Right lobe of liver (tissue), 6 donors: ENCODE measurements around the gene ZNF586. TPM values are rescaled to one million over a fixed set of nuclear protein-coding genes. Genes with fewer than 3 reads are reported as not detected.
A peak's percentile ranks its signal among the peaks of the same experiment; 100 is the strongest.
"Not testable (repeated sequence)": the region's sequence is repeated elsewhere in the genome, so short reads cannot be mapped to it uniquely, and the experiment has no call there.

Experiments
- ATAC-seq, 4 donors: fragments of 200-7000 bp; cut with Tn5 transposase; one replicate each; pipeline ENCODE4 v1.9.1; 2020; ENCODE audit warnings: mild to moderate bottlenecking in 4 of 4, moderate library complexity in 4 of 4
- DNase-seq, 3 donors: peaks; one replicate each; pipeline ENCODE4 v3.0.0-alpha.2; 2020
- H3K27ac ChIP-seq, 3 donors: fragments of 200-600 bp; one replicate each; pipeline ENCODE4 v1.8.0; 2022
- H3K27me3 ChIP-seq, 2 donors: fragments of 200-600 bp; one replicate each; pipeline ENCODE4 v1.8.0; 2022
- H3K36me3 ChIP-seq, 4 donors: fragments of 200-600 bp; sonication (generic) in 1 of 4; one replicate each; pipeline versions ENCODE4 v1.5.1 to v1.8.0; 2017 to 2022; ENCODE audit warnings: control low read depth in 1 of 4
- H3K4me1 ChIP-seq, 4 donors: fragments of 200-600 bp; sonication (generic) in 1 of 4; one replicate each; pipeline versions ENCODE4 v1.5.1 to v1.8.0; 2017 to 2022; ENCODE audit warnings: control low read depth in 1 of 4
- H3K4me3 ChIP-seq, 3 donors: fragments of 200-600 bp; one replicate each; pipeline ENCODE4 v1.8.0; 2022
- H3K9me3 ChIP-seq, 4 donors: fragments of 200-600 bp; sonication (generic) in 1 of 4; one replicate each; pipeline versions ENCODE4 v1.5.1 to v1.8.0; 2017 to 2022; ENCODE audit warnings: control low read depth in 1 of 4
- POLR2A ChIP-seq: fragments of 450-650 bp; IDR thresholded peaks from one replicate; pipeline ENCODE4 v1.6.1; 2017; ENCODE audit warnings: antibody characterized with exemption, mild to moderate bottlenecking
- WGBS: methylation state at CpG from one replicate; pipeline ENCODE4 v1.1.6; 2018; ENCODE audit warnings: low coverage, low lambda C conversion rate; ENCODE audit not compliant: insufficient coverage; ENCODE audit errors: missing lambda C conversion rate; 5-methylcytosine and 5-hydroxymethylcytosine counted together
- intact Hi-C, 2 donors: fragments of 100-400 bp; cut with DNase I; formaldehyde crosslinking; loops; one replicate each; pipeline versions ENCODE4 v1.11.2 to v1.14.1; 2022
- total RNA-seq, 6 experiments: library from RNA; depleted of rRNA in 2 of 6; stranded (reverse); fragments of >200 nt in 2 of 6; fragmentation: NEBNext Ultra II Directional in 3 of 6; extraction: Animal tissue kit (Norgen Biotek cat#: 25700) in 3 of 6; gene quantifications; one replicate each; pipeline versions ENCODE4 v1.1.0 to v1.2.4, GENCODE V29; 2016 to 2023
- TF ChIP-seq, protein P1 (sequence below), 4 donors: fragments of 200-600 bp in 3 of 4; fragments of 450-650 bp in 1 of 4; IDR thresholded peaks; one replicate each; pipeline versions ENCODE4 v1.5.1 to v1.8.0; 2016 to 2022; ENCODE audit warnings: antibody characterized with exemption in 4 of 4, mild to moderate bottlenecking in 2 of 4
- donor health status: DM: no; HTN: yes; CAD: no.
- donor health status: DM: no; HTN: no; CAD: no.
- donor health status: DM: no; HTN: no; CAD: no.
- donor health status: DM: no; HTN: yes; CAD: no.
- donor health status: DM: no; HTN: yes; CAD: no.

Gene ZNF586
- total RNA-seq, 6 experiments from 2014 or later, result 4.0 to 8.4 (median 5.9) TPM

DNA sequence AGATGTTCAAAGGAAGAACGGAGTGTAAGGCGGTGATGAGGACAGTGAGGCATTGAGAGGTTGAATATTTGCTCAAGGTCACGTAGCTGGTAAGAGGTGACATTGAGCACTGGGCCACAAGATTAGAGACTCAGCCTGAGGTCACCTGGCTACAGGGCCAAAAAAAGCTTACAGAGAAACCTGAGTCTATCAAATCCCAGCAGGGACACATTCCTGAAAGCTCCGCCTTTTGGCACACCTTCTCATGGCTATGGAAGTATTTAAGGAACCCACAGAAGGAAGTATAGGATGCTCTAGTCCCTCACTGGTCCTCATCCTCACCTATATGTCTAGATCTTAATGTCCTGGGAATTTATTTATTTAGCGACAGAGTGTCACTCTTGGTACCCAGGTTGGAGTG is 17.4 kb downstream of the ZNF586 start:
- DNase-seq, result no peak
- WGBS, result 97% methylated on average over 4 of the region's 5 CpGs
- H3K4me1 ChIP-seq, result peaks cover 0 to 4% (median 0%) of the 10 kb centered on the region in 4 donors
- H3K36me3 ChIP-seq, result peaks cover 0 to 11% (median 0%) of the 10 kb centered on the region in 4 donors
- no peak for ATAC-seq
- intact Hi-C loops, result no loop called here
- no peak overlapping the region for H3K27ac ChIP-seq
- TF ChIP-seq POLR2A, result no peak
- TF ChIP-seq, protein P1, sequence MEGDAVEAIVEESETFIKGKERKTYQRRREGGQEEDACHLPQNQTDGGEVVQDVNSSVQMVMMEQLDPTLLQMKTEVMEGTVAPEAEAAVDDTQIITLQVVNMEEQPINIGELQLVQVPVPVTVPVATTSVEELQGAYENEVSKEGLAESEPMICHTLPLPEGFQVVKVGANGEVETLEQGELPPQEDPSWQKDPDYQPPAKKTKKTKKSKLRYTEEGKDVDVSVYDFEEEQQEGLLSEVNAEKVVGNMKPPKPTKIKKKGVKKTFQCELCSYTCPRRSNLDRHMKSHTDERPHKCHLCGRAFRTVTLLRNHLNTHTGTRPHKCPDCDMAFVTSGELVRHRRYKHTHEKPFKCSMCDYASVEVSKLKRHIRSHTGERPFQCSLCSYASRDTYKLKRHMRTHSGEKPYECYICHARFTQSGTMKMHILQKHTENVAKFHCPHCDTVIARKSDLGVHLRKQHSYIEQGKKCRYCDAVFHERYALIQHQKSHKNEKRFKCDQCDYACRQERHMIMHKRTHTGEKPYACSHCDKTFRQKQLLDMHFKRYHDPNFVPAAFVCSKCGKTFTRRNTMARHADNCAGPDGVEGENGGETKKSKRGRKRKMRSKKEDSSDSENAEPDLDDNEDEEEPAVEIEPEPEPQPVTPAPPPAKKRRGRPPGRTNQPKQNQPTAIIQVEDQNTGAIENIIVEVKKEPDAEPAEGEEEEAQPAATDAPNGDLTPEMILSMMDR (IDR thresholded peaks at IDR 0.05), result no peak
- H3K9me3 ChIP-seq, result no peaks in the 10 kb centered on the region
- H3K27me3 ChIP-seq, result no peaks in the 10 kb centered on the region
- H3K4me3 ChIP-seq, result no peak overlapping the region

DNA sequence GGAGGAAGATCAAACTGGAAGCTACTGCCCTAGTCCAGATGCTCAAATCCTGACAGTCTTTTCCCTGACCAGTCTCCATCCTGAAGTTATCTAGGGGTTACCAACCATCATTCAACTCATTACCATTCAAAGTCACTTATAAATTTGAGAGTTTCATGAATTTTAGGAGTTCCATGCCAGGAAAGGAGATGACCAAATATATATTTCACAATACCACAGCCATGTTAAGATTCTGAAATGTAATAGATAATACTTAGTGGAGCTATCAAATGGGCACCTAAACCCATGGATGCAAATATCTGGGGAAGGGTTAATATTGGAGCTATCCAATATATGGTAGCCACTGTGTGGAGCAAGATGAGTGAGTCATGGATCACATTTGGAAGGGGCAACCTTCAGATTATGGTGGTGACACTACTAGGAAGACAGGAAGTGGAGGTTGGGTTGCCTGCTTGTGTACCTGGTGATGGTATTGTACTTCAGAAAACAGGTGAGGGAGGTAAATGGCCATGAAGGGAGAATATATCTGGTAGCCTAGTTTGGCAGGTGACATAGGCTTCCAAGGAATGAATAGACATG is 18.7 kb downstream of the ZNF586 start:
- Histone ChIP-seq H3K4me1 (peaks cover 0 to 5% (median 0%) of the 10 kb centered on the region in 4 donors), H3K27me3 (no peaks in the 10 kb centered on the region), H3K36me3 (peaks cover 0 to 12% (median 0%) of the 10 kb centered on the region in 4 donors), H3K9me3 (no peaks in the 10 kb centered on the region), H3K27ac (no peak overlapping the region), H3K4me3 (no peak overlapping the region)
- intact Hi-C loops, result no loop called here
- no peak for DNase-seq
- no peak for ATAC-seq
- TF ChIP-seq POLR2A, result no peak
- TF ChIP-seq, protein P1 (IDR thresholded peaks at IDR 0.05), result no peak

DNA sequence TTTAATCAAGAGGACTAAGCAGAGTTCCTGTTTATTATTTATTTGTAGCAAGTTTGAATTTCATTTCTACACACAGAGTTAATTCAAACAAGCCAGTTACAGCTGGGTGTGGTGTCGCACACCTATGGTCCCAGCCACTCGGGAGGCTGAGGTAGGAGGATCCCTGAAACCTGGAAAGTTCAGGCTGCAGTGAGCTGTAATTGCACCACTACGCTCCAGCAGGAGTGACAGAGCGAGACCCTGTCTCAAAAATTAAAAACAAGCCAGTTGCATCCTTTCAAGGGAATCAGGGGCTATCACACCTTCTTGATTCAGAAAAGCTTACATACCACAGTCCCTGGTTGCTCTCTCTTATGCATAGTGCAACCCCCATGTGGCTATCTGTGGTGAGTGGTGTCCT is 19.8 kb downstream of the ZNF586 start:
- ATAC-seq, result no peak
- no peak for DNase-seq
- H3K4me3 ChIP-seq, result no peak overlapping the region
- TF ChIP-seq POLR2A, result no peak
- TF ChIP-seq, protein P1 (IDR thresholded peaks at IDR 0.05), result no peak
- intact Hi-C loops, result no loop called here
- H3K9me3 ChIP-seq, result no peaks in the 10 kb centered on the region
- no peaks in the 10 kb centered on the region for H3K27me3 ChIP-seq
- WGBS, result 100% methylated on average over 2 of the region's 4 CpGs
- H3K27ac ChIP-seq, result no peak overlapping the region
- H3K4me1 ChIP-seq, result peaks cover 0 to 9% (median 0%) of the 10 kb centered on the region in 4 donors
- H3K36me3 ChIP-seq, result peaks cover 0 to 12% (median 0%) of the 10 kb centered on the region in 4 donors

DNA sequence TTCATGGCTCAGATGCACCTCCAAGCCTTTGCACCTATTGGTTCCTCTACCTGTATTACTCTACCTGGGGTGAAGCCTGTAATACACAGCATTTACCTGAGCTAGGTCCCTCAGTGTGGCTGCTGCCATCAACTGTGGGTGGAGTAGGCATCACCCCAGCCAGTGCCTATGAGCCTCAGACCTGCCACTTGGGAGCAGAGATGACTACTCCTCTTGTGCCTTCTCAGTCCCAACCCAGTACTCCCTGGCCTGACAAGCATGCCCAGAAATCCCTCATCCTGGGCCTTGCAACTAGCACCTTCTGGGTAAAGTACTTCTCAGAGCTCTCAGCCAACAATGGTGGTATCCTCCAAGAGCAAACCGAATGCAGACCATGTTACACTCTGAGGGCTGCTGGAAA is 27.1 kb downstream of the ZNF586 start:
- H3K4me3 ChIP-seq, DNase-seq, H3K27ac ChIP-seq, H3K9me3 ChIP-seq, intact Hi-C loops, H3K27me3 ChIP-seq: not testable (repeated sequence)
- peak in 1 of 4 donors; percentile 24 for ATAC-seq
- WGBS, result 100% methylated on average over 1 of the region's 1 CpG
- Histone ChIP-seq H3K4me1 (peaks cover 0 to 19% (median 4%) of the 10 kb centered on the region in 4 donors), H3K36me3 (peaks cover 0 to 14% (median 0%) of the 10 kb centered on the region in 4 donors)

DNA sequence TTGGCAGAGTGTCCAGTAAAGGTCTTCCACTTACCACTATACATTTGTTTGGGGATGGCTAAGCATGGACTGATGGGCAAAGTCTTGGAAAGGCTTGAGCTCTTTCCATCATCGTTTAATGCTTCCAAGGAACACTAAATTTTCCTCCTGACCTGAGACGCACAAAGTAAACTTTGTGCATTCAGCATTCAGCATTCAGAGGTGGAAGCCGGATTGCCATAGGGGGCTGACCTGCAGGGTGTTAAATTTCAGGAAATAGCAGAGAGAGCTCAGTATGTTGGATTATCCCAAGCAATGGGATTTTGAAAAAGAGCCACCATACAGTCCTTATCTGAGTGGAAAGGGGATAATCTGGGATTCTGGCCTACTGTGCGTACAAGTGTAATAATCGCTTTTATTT is 31.2 kb downstream of the ZNF586 start:
- ATAC-seq, result no peak
- Histone ChIP-seq H3K27me3 (no peaks in the 10 kb centered on the region), H3K36me3 (peaks cover 0 to 5% (median 0%) of the 10 kb centered on the region in 4 donors), H3K9me3 (no peaks in the 10 kb centered on the region), H3K4me1 (peaks cover 0 to 40% (median 17%) of the 10 kb centered on the region in 4 donors), H3K4me3 (no peak overlapping the region), H3K27ac (no peak overlapping the region)
- TF ChIP-seq POLR2A, result no peak
- TF ChIP-seq, protein P1 (IDR thresholded peaks at IDR 0.05), result no peak
- no peak for DNase-seq
- intact Hi-C loops, result no loop called here
- 86% methylated on average over 5 of the region's 5 CpGs for WGBS
